RKO (cell line): Measurements from ENCODE around the gene IGFBP7.

Source experiments
- DNase-seq: peaks from one replicate; pipeline ENCODE4 v3.0.0-alpha.2; 2016; ENCODE audit warnings: low spot score

Gene IGFBP7

GRCh38 chr4:57129477-57129876 lies 19.3 kb upstream of the IGFBP7 start:
- no peak for DNase-seq

DNA sequence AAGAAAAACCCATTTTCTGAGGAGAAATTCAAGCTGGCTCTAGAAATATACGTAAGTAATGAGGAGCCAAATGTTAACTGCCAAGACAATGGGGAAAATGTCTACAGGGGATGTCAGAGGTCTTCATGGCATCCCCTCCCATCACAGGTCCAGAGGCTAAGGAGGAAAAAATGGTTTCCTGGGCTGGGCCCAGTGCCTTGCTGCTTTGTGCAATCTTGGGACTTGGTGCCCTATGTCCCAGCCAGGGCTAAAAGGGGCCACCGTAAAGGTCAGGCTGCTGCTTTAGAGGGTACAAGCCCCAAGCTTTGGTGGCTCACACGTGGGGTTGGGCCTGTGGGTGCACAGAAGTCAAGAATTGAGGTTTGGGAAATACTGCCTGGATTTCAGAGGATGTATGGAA lies 17.2 kb upstream of the IGFBP7 start:
- no peak for DNase-seq

GRCh38 chr4:57125996-57126395 lies 15.8 kb upstream of the IGFBP7 start:
- DNase-seq = no peak

DNA sequence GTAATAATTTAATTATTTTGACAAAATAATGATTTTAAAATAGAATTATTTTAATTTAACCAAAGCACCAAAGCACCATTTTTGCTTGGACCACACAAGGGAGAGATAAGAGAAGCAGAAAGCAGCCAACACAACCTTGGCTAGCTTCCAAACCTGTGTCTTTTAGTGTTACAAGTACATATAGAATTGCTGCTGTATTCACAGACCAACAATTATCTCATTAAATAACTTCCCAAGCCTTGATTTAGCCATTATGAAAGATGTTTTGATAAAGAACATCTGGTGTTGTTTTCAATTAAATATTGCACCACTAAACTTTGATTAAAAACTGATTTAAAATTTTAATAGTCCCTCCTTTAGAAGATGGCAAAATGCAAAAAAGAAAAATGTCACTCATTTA lies 14.0 kb upstream of the IGFBP7 start:
- no peak for DNase-seq

- DNase-seq = no peak
These were observed 12.8 kb upstream of the IGFBP7 start for GRCh38 chr4:57122959-57123358.

DNA sequence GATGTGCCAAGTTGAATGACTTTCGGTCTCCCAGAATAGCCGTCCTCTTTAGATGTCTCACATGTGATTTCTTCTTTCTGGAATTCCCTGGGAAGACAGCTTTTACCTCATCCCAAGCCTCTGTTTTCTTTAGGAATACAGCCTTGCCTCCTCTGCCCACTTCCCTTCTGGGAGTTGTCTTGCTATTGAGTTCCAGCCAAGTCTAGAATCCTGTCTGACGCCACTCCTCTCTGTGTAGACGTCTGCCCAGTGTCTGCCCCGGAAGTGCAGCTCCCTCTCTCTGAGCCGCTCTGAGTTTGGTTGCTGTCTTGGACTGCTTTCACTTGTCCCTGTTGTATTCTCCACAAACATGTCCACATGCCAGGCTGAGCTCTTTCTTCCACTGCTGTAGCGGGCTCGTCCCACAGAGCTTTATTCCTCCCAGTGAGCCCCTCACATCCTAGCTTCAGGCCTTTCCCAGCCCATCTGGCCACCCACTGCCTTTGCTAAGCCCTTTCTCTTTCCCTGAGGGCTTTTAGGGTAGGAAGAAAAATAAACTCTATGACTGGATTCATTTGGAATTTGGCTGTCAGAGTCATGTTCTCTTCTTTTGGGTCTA lies 9.0 kb upstream of the IGFBP7 start:
- no peak for DNase-seq

GRCh38 chr4:57117491-57117890 lies 7.3 kb upstream of the IGFBP7 start:
- DNase-seq = no peak

GRCh38 chr4:57116245-57116644 lies 6.1 kb upstream of the IGFBP7 start:
- no peak for DNase-seq

DNA sequence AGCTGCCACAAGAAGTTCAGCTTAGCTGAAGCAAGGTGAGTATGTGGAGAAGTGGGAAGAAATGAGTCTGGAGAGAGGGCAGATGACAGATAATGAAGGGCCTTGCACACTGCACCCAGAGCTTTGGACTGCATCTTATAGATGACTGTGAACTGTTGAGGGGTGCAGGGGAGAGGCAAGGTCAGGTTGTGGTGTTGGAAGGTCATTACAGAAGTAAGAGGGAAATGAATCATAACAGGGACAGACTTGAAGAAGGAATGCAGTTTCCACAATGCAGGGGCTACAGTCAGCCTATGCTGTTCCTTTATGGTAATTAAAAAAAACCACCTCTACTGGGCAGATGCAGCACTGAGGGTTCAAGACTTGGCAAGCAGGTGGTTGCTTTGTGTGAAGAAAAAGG lies 4.8 kb upstream of the IGFBP7 start:
- DNase-seq = no peak

DNA sequence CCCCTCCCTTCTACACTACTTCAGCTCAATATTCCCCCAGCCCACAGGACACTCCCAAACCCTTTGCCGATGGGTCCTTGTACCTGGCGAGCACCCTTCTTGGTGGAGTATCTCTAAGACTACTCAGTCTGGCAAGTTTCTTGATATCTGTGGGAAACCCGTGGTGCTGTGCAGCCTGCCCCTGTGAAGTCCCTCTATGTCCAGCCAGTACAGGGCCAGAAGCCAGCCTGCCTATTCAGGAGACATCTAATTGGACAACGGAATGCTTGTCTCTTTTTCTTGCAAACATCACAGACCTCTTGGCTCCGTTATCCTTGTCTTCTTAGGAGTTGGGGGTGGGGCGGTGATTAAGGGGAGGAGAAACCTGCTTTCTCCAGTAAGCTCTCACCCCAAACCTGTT lies 3.7 kb upstream of the IGFBP7 start:
- no peak for DNase-seq

GRCh38 chr4:57110640-57111511 lies 691 bp upstream of the IGFBP7 start:
- no peak for DNase-seq

GRCh38 chr4:57109411-57109846 lies 756 bp downstream of the IGFBP7 start:
- DNase-seq = no peak

GRCh38 chr4:57106181-57106580 lies 4.0 kb downstream of the IGFBP7 start:
- DNase-seq = no peak

GRCh38 chr4:57104706-57105560 lies 5.3 kb downstream of the IGFBP7 start:
- DNase-seq = no peak

DNA sequence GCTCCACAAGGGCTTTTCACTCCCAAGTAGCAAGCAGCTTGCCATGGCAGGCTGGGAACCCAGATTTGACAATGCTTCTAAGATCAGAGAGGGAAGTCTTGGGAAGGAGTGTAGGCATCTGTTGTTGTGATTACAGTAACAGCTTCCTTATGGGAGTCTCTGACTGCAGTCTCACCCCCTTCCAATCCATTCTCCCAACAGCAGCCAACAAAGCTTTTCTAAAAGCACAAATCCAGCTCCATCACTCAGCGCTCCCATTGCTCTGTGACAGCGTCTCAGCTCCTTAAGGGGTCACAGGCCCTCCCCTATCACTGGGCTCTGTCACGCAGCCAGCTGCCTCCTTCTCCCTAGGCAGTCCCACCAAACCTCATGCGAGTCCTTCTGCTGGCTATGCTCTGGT lies 7.1 kb downstream of the IGFBP7 start:
- DNase-seq = no peak

DNA sequence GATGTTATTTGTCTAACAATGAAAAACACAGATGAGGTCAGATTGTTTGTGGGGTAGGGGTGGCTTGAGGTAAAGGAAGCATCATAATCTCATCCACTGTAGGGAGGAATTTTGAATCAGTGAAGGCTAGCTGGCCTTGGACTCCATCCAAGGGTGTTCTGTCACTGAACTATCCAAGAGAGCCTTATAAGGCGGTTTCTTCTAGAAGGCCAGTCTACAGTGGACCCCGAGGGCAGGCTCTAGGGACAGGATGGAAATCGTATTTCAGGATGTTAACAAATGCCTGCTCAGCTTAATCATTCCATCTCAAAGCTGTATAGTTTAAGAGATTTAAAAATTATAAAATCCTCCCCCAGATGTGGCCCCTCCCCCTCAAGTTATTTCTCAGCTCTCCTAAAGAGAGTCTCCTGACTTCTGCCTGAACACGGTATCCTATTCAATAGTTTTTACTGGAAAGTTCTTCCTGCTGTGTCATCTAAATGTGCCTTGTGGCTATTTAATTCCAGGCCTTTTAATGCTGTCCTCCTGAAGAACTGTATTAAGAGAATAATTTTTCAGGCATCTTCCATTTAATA lies 8.0 kb downstream of the IGFBP7 start:
- peak; percentile 9 for DNase-seq

DNA sequence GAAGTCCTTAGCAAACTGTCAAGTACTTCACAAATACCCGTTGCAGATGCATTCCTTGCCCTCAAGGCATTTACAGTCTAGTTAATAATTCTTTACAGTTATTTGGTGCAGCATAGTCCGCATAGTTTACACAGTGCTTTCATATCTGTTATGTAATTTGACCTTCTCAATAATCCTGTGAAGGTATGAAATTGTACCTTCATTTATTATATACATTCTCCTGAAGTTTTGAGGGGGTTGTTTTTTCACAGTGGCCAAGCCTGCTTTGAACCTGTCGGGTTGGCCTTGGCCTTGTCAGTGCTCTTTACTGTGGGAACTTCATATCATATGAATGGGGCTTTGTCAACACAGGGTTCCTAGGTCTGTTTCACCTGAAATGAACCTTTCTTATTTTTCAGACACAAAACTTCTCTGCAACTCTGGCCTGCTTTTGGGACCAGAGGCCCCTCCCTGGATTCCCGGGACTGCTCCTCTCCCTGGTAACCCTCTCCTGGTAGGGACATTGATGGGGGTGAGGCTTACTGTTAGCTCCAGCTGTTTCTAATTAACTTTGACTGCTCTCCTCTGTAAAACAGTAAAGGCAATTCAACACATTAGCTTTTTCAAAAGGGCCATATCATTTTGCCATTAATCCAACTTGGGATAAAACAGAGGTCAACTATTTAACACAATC lies 9.1 kb downstream of the IGFBP7 start:
- no peak for DNase-seq

DNA sequence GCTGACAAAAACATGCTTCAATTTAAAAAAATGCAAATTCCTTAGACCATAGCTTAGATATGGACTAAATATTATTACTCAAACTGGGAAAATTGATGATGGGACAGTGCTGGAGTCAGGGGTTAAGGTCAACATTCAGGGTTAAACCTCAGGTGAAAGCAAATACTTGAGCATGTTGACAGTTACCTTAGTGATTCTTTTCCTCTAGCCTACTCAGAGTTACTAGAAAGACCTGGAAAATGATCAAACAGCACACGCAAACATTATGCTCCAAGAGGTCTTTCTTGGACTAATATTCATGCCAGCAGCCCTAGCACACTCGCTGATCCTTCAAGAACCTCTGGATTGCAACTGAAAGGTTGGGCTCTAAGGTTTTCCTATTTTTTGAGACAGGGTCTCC lies 10.8 kb downstream of the IGFBP7 start:
- DNase-seq = no peak

DNA sequence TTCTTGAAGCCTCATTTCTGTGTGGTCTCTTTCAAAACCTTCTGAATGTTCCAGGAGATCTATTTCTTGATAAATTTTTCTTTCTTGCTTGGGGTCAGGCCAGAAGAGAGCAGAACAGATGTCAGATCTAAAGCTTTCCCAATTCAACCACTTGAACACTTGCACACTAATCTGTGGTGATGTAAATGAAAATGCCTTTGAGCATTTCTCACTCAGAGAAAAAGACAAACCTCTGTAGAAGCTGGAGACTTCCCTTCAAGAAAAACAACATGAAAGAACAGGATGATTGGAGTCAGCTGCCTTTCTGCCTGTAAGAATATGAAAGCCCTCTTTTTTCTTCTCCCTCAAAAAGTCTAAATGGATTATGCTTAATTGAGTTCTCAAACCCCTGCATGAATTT lies 11.2 kb downstream of the IGFBP7 start:
- DNase-seq = no peak

DNA sequence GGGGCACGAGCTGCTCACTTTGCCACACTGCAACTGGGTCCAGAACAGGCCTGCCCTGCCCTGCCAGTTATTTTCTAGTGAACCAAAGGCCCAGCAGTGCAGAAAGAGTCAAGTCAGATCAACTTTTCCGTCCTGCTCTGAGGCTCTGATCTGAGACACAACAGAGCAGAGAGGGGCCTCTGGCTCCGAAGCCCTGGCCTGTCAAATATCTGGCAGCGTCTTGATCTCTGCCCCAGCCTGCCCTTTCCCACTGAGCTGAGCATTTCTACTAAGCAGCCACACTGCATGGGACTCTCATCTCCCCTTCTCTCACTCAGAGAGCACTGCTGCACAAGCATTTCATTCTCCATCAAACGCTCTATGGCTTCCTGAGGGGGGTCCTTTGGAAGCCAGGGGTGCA lies 11.8 kb downstream of the IGFBP7 start:
- DNase-seq = no peak

- DNase-seq = no peak
These were observed 12.5 kb downstream of the IGFBP7 start for GRCh38 chr4:57097711-57098110.

DNA sequence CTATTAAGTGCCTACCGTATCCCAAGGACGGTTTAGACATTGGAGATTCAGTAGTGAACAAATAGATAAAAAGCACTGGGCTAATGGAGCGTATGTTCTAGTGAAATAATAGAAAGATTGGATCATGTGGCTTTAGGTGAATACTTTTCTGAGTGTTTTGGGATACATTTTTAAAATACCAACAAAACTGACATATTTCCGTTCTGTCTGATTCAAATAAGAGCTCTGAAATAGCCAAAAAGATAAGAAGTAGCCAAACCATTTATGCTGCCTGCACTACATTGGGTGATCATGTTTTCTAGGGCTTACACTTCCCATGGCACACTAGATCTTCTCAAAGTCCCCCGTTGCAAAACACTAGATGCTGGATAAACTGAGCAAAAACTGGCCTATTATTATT lies 14.2 kb downstream of the IGFBP7 start:
- DNase-seq = no peak
